H1 (cell line): ENCODE results near the gene DNAJB6. TPM values are rescaled to one million over a fixed set of nuclear protein-coding genes. Genes with fewer than 3 reads are reported as not detected.

Source experiments
- CTCF ChIA-PET: fragments of 300-600 bp; sonication (Branson Sonifier 250); formaldehyde crosslinking; loops from one replicate; lab custom pipeline; 2021; ENCODE audit not compliant: partially characterized antibody; lab: Charles Lee
- POLR2A ChIA-PET: fragments of 300-600 bp; sonication (Branson Sonifier 250); formaldehyde crosslinking; loops from one replicate; lab custom pipeline; 2021; ENCODE audit warnings: inconsistent platforms; ENCODE audit not compliant: partially characterized antibody; lab: Charles Lee
- DNase-seq, 2 experiments: peaks; one replicate each; pipeline versions ENCODE4 v3.0.0 to v3.0.0-alpha.2; 2010 to 2022; ENCODE audit warnings: low spot score in 2 of 2, low read depth in 1 of 2, mixed read lengths in 1 of 2
- FAIRE-seq: peaks from 2 replicates; lab custom pipeline; 2011; peaks lifted over from hg19 to GRCh38; lab: Jason Lieb, UNC
- H2AFZ ChIP-seq: 2 replicates; pipeline ENCODE4 v1.8.1; 2012; ENCODE audit warnings: low read length, inconsistent platforms
- H2AK5ac ChIP-seq: 2 replicates; pipeline ENCODE4 v1.6.1; 2013; ENCODE audit warnings: low read depth, low read length
- H2BK120ac ChIP-seq: replicated peaks from 2 replicates; pipeline ENCODE3; 2013; ENCODE audit warnings: low read depth, low read length, inconsistent platforms
- H2BK12ac ChIP-seq: 2 replicates; pipeline ENCODE4 v1.6.1; 2013; ENCODE audit warnings: low read depth, low read length
- H2BK15ac ChIP-seq: 2 replicates; pipeline ENCODE4 v1.6.1; 2013; ENCODE audit warnings: low read length
- H2BK20ac ChIP-seq: 2 replicates; pipeline ENCODE4 v1.6.1; 2013; ENCODE audit warnings: low read length
- H2BK5ac ChIP-seq: 2 replicates; pipeline ENCODE4 v1.6.1; 2013; ENCODE audit warnings: low read depth, low read length
- H3K14ac ChIP-seq: 2 replicates; pipeline ENCODE4 v1.6.1; 2013; ENCODE audit warnings: inconsistent platforms; ENCODE audit not compliant: insufficient read length
- H3K18ac ChIP-seq: 2 replicates; pipeline ENCODE4 v1.6.1; 2013; ENCODE audit warnings: low read length; ENCODE audit errors: extremely low read depth
- H3K23ac ChIP-seq: 2 replicates; pipeline ENCODE4 v1.6.1; 2013; ENCODE audit warnings: inconsistent platforms; ENCODE audit not compliant: insufficient read length
- H3K23me2 ChIP-seq: 2 replicates; pipeline ENCODE4 v1.6.1; 2013; ENCODE audit warnings: low read depth, low read length
- H3K27ac ChIP-seq: 2 replicates; pipeline ENCODE4 v1.6.1; 2011; ENCODE audit warnings: low read depth, low read length, inconsistent platforms
- H3K27me3 ChIP-seq, 4 experiments: replicated peaks in 1 of 4; 1 replicate in 1 of 4; 2 replicates in 3 of 4; pipeline versions ENCODE4 v1.6.1 to v1.8.1; 2011 to 2013; ENCODE audit warnings: low read length in 3 of 4, mild to moderate bottlenecking in 3 of 4, inconsistent platforms in 2 of 4, mixed read lengths in 2 of 4, moderate library complexity in 1 of 4; ENCODE audit not compliant: control insufficient read depth in 3 of 4, insufficient read depth in 3 of 4; ENCODE audit errors: extremely low read depth in 1 of 4
- H3K36me3 ChIP-seq, 4 experiments: 2 replicates each; pipeline versions ENCODE4 v1.6.1 to v1.8.1; 2011 to 2013; ENCODE audit warnings: mild to moderate bottlenecking in 4 of 4, low read length in 3 of 4, moderate library complexity in 2 of 4, control low read depth in 1 of 4, inconsistent platforms in 1 of 4; ENCODE audit not compliant: insufficient read depth in 4 of 4, control insufficient read depth in 2 of 4
- H3K4ac ChIP-seq: replicated peaks from 2 replicates; pipeline ENCODE3; 2013; ENCODE audit warnings: low read length, low read depth, mixed read lengths, inconsistent platforms; ENCODE audit not compliant: insufficient read length
- H3K4me1 ChIP-seq, 4 experiments: replicated peaks in 1 of 4; 1 replicate in 1 of 4; 2 replicates in 3 of 4; pipeline versions ENCODE4 v1.6.1 to v1.8.1; 2011 to 2013; ENCODE audit warnings: low read length in 3 of 4, inconsistent platforms in 2 of 4, mixed read lengths in 1 of 4; ENCODE audit not compliant: insufficient read depth in 4 of 4, control insufficient read depth in 3 of 4
- H3K4me2 ChIP-seq, 2 experiments: 2 replicates each; pipeline versions ENCODE4 v1.6.1 to v1.8.1; 2011 to 2013; ENCODE audit warnings: low read depth in 2 of 2, low read length in 2 of 2, control low read depth in 1 of 2, inconsistent platforms in 1 of 2, mild to moderate bottlenecking in 1 of 2; ENCODE audit not compliant: insufficient read depth in 1 of 2
- H3K4me3 ChIP-seq, 4 experiments: fragments of 200-600, 300-600 bp in 1 of 4; sonication (generic), shearing (Covaris generic), sonication (Bioruptor Twin) in 1 of 4; 2 replicates each; pipeline versions ENCODE4 v1.5.1 to v1.8.1; 2011 to 2016; ENCODE audit warnings: low read length in 4 of 4, low read depth in 3 of 4, control low read depth in 2 of 4, inconsistent platforms in 2 of 4, mild to moderate bottlenecking in 2 of 4, mixed read lengths in 1 of 4, moderate library complexity in 1 of 4; ENCODE audit not compliant: insufficient read depth in 2 of 4; ENCODE audit errors: extremely low read depth in 1 of 4
- H3K56ac ChIP-seq: replicated peaks from 2 replicates; pipeline ENCODE3; 2013; ENCODE audit warnings: low read depth, mild to moderate bottlenecking, mixed read lengths, low read length, inconsistent platforms; ENCODE audit not compliant: insufficient read length
- H3K79me1 ChIP-seq: 2 replicates; pipeline ENCODE4 v1.6.1; 2013; ENCODE audit warnings: low read depth, low read length, control low read depth
- H3K79me2 ChIP-seq, 2 experiments: 2 replicates each; pipeline versions ENCODE4 v1.6.1 to v1.8.1; 2012 to 2013; ENCODE audit warnings: low read length in 2 of 2, mild to moderate bottlenecking in 2 of 2, inconsistent platforms in 1 of 2; ENCODE audit not compliant: insufficient read depth in 2 of 2, control insufficient read depth in 1 of 2
- H3K9ac ChIP-seq, 4 experiments: replicated peaks in 1 of 4; 1 replicate in 1 of 4; 2 replicates in 3 of 4; pipeline versions ENCODE4 v1.6.1 to v1.8.1; 2011 to 2013; ENCODE audit warnings: low read depth in 3 of 4, low read length in 3 of 4, control low read depth in 2 of 4, mild to moderate bottlenecking in 2 of 4, moderate library complexity in 2 of 4, inconsistent platforms in 1 of 4; ENCODE audit errors: extremely low read depth in 1 of 4
- H3K9me3 ChIP-seq, 2 experiments: 2 replicates each; pipeline versions ENCODE4 v1.6.1 to v1.8.1; 2012 to 2013; ENCODE audit warnings: mild to moderate bottlenecking in 2 of 2, moderate library complexity in 2 of 2, control low read depth in 1 of 2, inconsistent platforms in 1 of 2, low read depth in 1 of 2, low read length in 1 of 2, mixed read lengths in 1 of 2; ENCODE audit not compliant: insufficient read depth in 2 of 2
- H4K20me1 ChIP-seq, 2 experiments: replicated peaks in 1 of 2; 2 replicates each; pipeline versions ENCODE3 to v1.8.1; 2011 to 2013; ENCODE audit warnings: inconsistent platforms in 2 of 2, low read length in 2 of 2, mild to moderate bottlenecking in 1 of 2; ENCODE audit not compliant: insufficient read depth in 2 of 2, control insufficient read depth in 1 of 2
- H4K5ac ChIP-seq: 2 replicates; pipeline ENCODE4 v1.6.1; 2013; ENCODE audit warnings: low read length, low read depth, mixed read lengths, inconsistent platforms; ENCODE audit not compliant: insufficient read length
- H4K8ac ChIP-seq: 2 replicates; pipeline ENCODE4 v1.8.0; 2013; ENCODE audit warnings: mild to moderate bottlenecking, moderate library complexity, low read length, inconsistent platforms; ENCODE audit not compliant: insufficient read depth; ENCODE audit errors: extremely low read depth
- H4K91ac ChIP-seq: replicated peaks from 2 replicates; pipeline ENCODE3; 2013; ENCODE audit warnings: low read length, mixed read lengths, inconsistent platforms; ENCODE audit not compliant: insufficient read length
- POLR2AphosphoS5 ChIP-seq: IDR thresholded peaks from 2 replicates; pipeline ENCODE4 v1.6.1; 2011; ENCODE audit warnings: low read depth, low read length
- WGBS, 2 experiments: shearing (Covaris generic) in 1 of 2; methylation state at CpG; one replicate each; pipeline versions ENCODE4 v1.1.6 to v1.1.7; 2013 to 2015; ENCODE audit warnings: low lambda C conversion rate in 2 of 2, mixed read lengths in 2 of 2, inconsistent platforms in 1 of 2, low coverage in 1 of 2, missing lambda C conversion rate in 1 of 2; ENCODE audit not compliant: insufficient replicate concordance in 2 of 2, insufficient coverage in 1 of 2, insufficient read length in 1 of 2; ENCODE audit errors: extremely low coverage in 1 of 2, missing lambda C conversion rate in 1 of 2; 5-methylcytosine and 5-hydroxymethylcytosine counted together
- polyA plus RNA-seq, 7 experiments: library from polyadenylated mRNA; depleted of rRNA in 3 of 7; stranded (reverse) in 5 of 7; unstranded in 2 of 7; fragments of >200 nt in 5 of 7; fragments of 200-250 nt in 2 of 7; gene quantifications; 1 replicate in 5 of 7; 2 replicates in 1 of 7; 4 replicates in 1 of 7; pipeline versions ENCODE4 v1.2.1 to v1.2.3, GENCODE V29; 2011 to 2013; ENCODE audit warnings: missing spikeins in 2 of 7, mixed read lengths in 2 of 7
- total RNA-seq: library from RNA; stranded (reverse); fragmentation: NEBNext Ultra II Directional; extraction: Animal tissue kit (Norgen Biotek cat#: 25700); gene quantifications from 2 replicates; pipeline ENCODE4 v1.2.1, GENCODE V29; 2021
- TF ChIP-seq, protein P1 (sequence below), 3 experiments: IDR thresholded peaks; 1 replicate in 2 of 3; 2 replicates in 1 of 3; pipeline versions ENCODE4 v1.5.1 to v1.6.1; 2011; ENCODE audit warnings: low read length in 3 of 3, mild to moderate bottlenecking in 3 of 3, inconsistent platforms in 2 of 3, low read depth in 1 of 3, moderate library complexity in 1 of 3; ENCODE audit not compliant: insufficient read depth in 1 of 3; ENCODE audit errors: control extremely low read depth in 1 of 3

The DNAJB6 gene
- total and polyA plus RNA-seq, 2 of the 8 experiments (the other 6 are each of a cell fraction or from before 2014, with no cell fraction given): 166 to 295 TPM

DNA sequence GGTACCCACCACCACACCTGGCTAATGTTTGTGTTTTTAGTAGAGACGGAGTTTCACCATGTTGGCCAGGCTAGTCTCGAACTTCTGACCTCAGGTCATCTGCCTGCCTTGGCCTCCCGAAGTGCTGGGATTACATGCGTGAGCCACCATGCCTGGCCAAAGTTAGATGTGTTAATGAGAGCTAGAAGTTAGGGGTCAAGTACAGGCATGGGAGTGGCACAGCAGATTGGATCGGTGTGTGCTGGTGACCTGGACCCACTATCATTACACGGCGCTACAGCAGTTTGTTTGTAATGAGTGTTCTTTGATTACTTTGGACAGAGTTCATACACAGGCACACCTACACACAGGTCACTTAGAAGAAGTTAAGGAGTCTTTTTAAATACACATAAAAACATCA is 36.7 kb downstream of the DNAJB6 start:
- Histone ChIP-seq H3K36me3 (peaks cover 22 to 78% (median 46%) of the 10 kb centered on the region in 4 experiments), H2BK120ac (no peak overlapping the region), H3K79me2 (peaks cover 47 to 100% of the 10 kb centered on the region in 2 experiments), H4K20me1 (peaks cover 40 to 44% of the 10 kb centered on the region in 2 experiments), H3K56ac (no peak overlapping the region), H3K4me3 (no peak overlapping the region), H2BK5ac (no peak overlapping the region), H3K9ac (no peak overlapping the region), H3K23ac (no peak overlapping the region), H2BK12ac (no peak overlapping the region), H3K4me1 (no peaks in the 10 kb centered on the region; a peak in 3 of 7 replicates), H2BK15ac (no peak overlapping the region), H4K5ac (no peak overlapping the region), H4K8ac (no peak overlapping the region), H2BK20ac (no peak overlapping the region), H2AK5ac (no peak overlapping the region), H3K23me2 (no peaks in the 10 kb centered on the region; the same call in 1 of the 2 replicates), H3K27ac (no peak overlapping the region), H3K79me1 (peaks cover 12% of the 10 kb centered on the region), H2AFZ (no peak overlapping the region), H3K27me3 (no peaks in the 10 kb centered on the region), H3K9me3 (no peaks in the 10 kb centered on the region), H4K91ac (no peak overlapping the region), H3K4me2 (no peak overlapping the region), H3K4ac (no peak overlapping the region), H3K14ac (no peak overlapping the region), H3K18ac (no peak overlapping the region)
- CTCF ChIA-PET: interaction anchor here (0.9 to 3.8 kb wide), 2 partner anchors 9 to 13 kb away, joined by 5 to 15 read pairs; no protein-coding TSS in a partner anchor
- FAIRE-seq: no peak
- DNase-seq: no peak
- TF ChIP-seq POLR2AphosphoS5: peak; percentile 46
- TF ChIP-seq, protein P1, sequence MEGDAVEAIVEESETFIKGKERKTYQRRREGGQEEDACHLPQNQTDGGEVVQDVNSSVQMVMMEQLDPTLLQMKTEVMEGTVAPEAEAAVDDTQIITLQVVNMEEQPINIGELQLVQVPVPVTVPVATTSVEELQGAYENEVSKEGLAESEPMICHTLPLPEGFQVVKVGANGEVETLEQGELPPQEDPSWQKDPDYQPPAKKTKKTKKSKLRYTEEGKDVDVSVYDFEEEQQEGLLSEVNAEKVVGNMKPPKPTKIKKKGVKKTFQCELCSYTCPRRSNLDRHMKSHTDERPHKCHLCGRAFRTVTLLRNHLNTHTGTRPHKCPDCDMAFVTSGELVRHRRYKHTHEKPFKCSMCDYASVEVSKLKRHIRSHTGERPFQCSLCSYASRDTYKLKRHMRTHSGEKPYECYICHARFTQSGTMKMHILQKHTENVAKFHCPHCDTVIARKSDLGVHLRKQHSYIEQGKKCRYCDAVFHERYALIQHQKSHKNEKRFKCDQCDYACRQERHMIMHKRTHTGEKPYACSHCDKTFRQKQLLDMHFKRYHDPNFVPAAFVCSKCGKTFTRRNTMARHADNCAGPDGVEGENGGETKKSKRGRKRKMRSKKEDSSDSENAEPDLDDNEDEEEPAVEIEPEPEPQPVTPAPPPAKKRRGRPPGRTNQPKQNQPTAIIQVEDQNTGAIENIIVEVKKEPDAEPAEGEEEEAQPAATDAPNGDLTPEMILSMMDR (IDR thresholded peaks at IDR 0.05; ENCODE audit: control extremely low read depth in 1 of 3, insufficient read depth in 1 of 3, low read depth in 1 of 3, low read length in 3 of 3): no peak
- POLR2A ChIA-PET: interaction anchor here (1.1 to 2.0 kb wide), 4 partner anchors 10 to 15 kb away, joined by 3 to 11 read pairs (median 6); no protein-coding TSS in a partner anchor
- WGBS, 2 experiments: 97% methylated on average over 7 of the region's 7 CpGs; no CpG with 5 or more reads in 1 of the 2 experiments
